Activated effector memory CD4-positive, alpha-beta T cell treated with anti-CD3 and anti-CD28 coated beads, Interleukin-2, amount 50 U/mL, for 16 hours (primary cell): ENCODE measurements around the gene TACR1.

Source experiments
- DNase-seq: peaks from one replicate; pipeline ENCODE4 v3.0.0-alpha.2; 2020

Gene TACR1

GRCh38 chr2:75006041-75006440 is 193.3 kb downstream of the TACR1 start:
- no peak for DNase-seq

GRCh38 chr2:75003773-75004172 is 195.5 kb downstream of the TACR1 start:
- no peak for DNase-seq

GRCh38 chr2:75003276-75003675 is 196.0 kb downstream of the TACR1 start:
- no peak for DNase-seq

DNA sequence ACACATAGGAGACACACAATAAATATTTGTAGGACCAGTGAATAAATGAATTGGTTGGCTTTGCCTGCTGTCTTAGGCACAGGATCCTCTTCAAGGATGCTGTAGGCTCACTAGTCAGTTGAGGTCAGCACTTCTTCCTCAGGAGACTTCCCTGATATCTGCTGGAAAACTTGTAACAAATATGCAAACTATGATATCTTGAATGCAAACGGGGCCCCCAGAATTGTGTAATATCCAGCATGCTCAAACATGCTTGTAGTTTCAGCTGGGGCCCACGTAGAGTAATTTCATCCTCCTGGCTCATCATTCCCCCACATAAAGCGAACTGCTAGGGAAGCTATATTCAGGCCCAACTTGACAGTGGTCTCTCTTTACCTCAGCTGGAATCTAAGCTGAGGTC is 197.3 kb downstream of the TACR1 start:
- no peak for DNase-seq

DNA sequence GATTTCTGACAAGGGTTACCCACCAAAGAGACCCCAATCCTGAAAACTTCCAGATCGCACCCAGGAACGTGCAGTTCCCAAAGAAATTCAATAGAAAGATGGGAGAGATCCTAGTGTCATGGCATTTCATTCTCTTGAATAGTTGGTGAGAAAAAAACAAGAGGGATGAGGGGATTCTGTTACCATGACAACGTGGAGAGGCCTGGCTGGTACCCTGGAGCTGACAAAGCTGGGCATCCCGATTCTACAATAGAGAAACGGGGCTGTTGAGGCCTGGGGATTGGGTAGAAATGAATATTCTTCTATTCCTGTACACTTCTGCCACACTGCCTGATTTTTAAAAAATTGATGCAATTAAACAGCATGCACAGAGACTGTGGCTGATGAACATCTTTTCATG is 199.9 kb downstream of the TACR1 start:
- no peak for DNase-seq
